Right forelimb (tissue), 1 donor: ENCODE results near the gene C2orf68.
"Not testable (repeated sequence)": the region's sequence is repeated elsewhere in the genome, so short reads cannot be mapped to it uniquely, and the experiment has no call there.

Experiments
- DNase-seq: peaks from one replicate; pipeline ENCODE4 v3.0.0-alpha.2; 2018

Gene C2orf68

DNA sequence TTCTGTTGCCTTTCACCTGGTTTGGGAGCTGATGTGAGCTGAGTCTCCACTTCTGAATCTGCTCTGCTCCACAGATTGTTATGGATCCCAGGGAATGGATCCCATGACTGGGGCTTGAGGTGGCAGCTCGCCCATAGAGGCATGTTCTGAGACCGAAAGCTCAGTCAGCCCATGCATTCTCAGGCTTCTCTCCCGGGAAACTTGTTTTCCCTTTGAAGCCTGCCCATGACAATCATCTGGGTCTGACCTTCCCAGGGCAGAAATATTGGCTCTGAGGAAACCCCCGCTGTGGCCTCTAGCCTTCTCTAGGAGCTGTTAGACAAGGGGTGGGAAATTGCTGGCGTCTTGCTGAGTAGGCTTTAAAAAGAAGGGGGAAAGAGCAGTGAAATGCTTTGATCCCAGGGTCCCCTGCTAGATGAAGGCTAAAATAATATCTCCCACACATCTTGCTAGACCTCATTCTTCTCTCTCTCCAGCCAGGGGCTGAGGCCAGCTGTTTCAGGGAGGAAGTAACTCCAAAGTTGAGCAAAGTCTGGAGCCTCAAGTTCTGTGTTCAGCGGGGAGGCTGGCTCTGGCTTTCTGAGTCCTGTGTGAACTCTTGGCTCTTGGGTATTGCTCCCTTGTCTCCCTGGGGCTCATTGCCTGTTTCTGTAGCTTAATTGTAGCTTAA lies 32.5 kb downstream of the C2orf68 start:
- no peak for DNase-seq

DNA sequence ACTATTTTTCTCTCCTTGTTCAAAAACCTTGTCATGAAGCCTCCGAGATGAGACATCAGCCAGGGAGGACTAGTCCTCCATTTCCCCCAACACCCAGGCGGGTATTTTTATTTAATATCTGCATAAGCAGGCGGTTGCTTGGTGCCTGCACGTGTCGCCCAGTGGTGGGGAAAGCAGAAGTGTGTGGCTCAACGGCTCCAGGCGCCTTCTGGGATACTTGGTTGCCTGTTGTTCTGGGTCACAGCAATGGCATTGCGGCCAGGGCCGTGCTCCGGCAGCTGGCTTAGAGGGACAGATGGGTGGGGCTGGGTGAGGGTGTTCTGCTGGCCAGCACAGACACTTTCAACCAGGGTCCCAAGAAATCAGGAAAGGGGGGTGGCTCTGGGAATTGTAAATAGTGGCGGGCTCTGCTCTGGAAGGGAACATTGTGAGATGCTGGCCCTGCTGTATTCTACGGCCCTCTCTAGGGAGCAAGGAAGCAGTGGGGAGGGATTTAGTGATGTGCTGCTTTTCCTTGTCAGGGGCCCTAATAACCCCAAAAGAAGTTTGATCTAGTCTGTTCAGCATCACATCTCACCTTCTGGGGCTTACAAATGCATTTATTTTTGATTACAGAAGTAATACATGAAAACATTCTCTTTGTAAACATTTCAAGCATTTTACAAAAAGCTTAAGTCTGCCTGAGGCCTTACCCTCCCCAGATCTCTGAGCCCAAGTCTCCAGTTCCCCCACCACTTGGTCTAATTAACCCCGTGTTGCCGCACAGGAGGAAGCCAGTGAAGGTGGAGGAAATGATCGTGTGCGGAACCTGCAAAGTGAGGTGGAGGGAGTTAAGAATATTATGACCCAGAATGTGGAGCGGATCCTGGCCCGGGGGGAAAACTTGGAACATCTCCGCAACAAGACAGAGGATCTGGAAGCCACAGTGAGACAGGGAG lies 33.4 kb downstream of the C2orf68 start:
- DNase-seq, result no peak

DNA sequence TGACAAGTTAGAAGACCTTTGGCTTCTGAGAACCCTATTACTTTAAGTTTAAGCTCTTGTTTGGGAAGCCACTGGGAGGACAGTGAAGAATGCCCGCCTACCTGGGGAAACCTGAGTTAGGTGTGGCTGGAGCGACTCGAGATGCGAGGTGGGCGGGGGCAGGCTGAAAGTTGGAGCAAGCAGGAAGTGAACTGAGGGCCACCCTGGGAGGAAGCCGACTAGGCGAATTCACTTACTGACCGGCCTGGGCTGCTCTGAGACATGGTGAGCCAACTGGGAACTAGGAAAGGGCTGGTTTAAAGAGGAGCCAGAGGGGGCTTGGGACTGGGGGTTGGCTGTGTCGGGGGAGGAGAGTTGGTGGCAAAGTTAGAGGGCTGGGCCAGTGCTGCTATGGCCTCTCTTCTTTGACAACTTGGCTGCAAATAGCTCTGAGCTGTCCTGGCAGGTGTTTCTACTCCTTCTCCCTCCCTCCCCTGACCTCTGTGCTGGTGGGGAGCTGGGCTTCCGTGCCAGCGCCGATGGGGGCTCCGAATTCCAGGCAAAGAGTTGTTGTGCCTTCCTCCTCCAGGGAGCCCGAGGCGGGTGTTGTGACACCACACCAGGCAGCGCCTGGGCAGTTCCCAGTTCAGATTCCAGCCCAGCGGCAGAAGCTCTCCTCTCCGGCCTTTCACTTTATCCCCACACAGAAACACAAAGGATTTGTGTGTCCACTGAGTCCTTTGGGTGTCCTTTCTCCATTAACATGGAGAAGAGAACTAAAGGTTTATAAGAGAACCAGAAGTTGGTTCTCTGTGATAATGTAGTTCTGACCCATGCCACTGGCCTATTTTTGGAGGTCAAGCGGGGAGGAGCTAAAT lies 34.3 kb downstream of the C2orf68 start, which contains the start of gene VAMP8:
VAMP8 (plus strand) TSS at position 201 of the 857 bp plus-strand sequence; CDS start at position 262, 61 bp downstream.
- no peak for DNase-seq

DNA sequence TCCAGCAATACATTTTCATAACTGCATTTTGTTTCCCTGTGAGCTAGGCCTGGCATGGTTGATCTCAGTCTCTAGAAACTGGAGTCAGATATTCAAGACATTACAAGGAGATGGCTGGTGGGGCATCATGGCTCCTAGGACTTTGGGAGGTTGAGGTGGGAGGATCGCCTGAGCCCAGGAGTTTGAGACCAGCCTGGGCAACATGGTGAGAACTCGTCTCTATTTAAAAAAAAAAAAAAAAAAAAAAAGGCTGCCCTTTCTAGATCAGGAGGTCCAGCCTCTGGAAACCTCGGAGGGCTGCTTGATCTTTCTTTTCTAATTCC lies 34.8 kb downstream of the C2orf68 start:
- DNase-seq, result no peak

DNA sequence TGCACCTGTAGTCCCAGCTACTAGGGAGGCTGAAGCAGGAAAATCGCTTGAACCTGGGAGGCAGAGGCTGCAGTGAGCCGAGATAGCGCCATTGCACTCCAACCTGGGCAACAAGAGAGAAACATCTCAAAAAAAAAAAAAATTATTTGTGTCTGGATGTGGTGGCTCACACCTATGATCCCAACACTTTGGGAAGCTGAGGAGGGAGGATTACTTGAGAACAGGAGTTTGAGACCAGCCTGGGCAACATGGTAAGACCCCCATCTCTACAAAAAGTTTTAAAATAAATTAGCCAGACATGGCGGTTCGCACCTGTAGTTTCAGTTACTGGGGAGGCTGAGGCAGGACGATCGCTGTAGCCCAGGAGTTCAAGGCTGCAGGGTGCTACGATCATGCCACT lies 36.1 kb downstream of the C2orf68 start:
- no peak for DNase-seq

DNA sequence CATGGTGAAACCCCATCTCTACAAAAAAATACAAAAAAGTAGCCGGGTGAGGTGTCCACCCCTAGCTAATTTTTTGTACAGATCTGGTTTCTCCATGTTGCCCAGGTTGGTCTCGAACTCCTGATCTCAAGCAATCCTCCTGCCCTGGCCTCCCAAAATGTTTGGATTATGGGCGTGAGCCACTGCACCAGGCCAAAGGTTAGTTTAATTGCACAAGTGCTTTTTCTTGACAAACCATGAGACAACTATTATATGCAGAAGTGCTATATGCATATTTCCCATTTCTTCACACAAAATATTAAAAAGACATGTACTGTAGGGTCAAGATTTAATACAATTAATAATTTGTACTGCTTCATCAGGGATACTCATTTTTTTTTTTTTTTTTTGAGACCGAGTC lies 45.6 kb downstream of the C2orf68 start:
- no peak for DNase-seq

DNA sequence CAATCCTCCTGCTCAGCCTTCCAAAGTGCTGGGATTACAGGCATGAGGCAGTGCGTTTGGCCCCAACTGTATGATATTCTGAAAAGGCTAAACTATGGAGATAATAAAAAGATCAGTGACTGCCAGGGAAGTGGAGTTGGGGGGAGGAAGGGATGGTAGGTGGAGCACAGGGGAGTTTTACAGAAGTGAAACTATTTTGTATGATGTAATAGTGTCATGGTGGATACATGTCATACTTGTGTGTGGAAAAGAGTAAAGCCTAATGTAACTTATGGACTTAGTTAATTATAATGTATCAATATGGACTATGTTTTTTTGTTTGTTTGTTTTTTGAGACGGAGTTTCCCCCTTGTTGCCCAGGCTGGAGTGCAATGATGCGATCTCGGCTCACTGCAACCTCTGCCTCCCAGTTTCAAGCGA lies 47.7 kb downstream of the C2orf68 start:
- DNase-seq, result no peak

DNA sequence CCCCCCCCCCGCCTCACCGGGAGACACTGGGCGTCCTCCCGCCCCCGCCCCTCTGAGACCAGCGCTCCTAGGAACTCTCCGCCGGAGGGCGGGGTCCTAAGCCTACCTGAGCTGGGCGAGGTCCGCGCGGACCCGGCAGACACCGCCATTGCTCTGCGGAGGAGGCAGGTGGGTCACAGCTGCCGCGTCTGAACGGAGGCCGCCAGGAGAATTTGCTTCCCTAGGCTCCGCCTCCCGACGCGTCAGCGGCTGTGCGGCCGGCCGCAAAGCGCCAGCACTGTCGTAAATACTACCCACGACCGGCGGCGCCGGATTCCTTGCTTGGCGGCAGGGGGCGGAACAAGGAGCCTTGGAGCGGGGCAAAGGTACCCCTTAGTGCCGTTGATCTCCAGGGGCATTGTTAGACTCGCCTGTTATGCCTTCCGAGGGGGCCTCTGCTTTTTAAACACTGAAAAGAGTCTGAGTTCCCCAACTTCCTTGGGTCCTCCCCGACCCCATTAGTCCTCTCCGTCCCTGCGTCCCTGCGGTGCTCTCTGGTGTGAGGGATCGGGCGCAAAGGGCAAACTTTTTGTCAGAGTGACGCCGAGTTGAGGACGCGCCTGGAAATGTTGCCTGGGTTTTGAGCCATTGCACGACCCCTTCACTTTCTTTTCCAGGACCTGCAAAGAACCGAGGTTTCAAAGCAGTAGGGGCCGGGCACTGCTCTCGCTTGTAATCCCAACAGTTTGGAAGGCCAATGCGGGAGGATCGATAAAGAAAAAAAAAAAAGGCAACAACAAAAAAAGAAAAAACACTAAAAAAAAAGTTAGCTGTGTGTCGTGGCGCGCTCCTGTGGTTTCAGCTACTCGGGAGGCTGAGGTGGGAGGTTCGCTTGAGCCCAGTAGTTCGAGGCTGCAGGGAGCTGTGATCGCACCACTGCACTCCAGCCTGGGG lies 50.3 kb downstream of the C2orf68 start, which contains the start of gene GGCX:
GGCX (minus strand) TSS at position 214 of the 933 bp plus-strand sequence; CDS start at position 149, 65 bp downstream.
- peak; percentile 96 for DNase-seq

DNA sequence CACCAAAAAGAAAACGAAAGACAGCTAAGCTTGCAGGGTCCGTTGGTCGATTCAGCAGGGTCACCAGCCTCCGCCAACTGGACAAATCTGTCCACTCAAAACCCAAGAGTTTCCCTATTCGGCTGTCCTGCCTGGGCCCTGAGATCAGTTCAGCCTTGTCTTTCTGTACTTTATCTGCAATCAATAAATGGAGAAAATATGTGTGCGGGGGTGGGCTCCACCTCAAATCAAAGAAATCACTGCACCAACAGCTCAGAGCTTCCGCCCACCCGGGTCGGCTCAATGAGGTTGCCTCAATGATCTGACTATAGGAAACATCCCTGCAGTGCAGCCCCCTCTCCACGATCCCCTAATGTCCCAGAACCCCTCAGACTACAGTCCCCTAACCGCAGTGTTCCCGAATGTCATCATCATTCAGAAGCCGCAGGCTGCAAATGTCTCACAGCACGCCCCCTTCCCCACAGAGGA lies 51.0 kb downstream of the C2orf68 start:
- no peak for DNase-seq

DNA sequence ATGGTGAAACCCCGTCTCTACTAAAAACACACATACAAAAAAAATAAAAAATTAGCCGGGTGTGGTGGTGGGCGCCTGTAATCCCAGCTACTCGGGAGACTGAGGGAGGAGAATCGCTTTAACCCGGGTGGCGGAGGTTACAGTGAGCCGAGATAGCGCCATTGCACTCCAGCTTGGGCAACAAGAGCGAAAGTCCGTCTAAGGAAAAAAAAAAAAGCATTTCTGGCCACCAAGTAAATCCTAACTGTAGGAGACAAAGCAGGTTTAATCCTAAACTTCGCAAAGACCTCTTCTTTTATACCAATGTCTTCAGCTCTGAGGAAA lies 51.5 kb downstream of the C2orf68 start:
- not testable (repeated sequence) for DNase-seq

DNA sequence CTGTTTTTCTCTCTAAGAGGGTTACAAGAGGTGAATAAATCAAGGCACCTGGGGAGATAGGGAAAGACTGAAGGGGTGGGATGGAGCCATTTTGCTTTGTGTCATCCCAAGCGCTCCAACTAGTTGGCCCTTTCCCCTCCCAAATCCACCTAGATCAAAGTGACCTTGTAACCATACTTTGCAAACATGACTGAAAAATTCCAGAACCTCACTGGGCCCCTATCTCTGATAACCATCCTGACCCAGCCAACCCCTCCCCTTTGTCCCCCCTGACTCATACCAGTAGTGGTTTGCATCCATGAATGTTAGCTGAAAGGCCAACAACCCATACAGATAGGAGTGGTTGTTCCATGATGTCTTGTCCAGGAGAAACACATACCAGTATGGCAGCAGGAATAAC lies 53.7 kb downstream of the C2orf68 start:
- DNase-seq, result no peak

DNA sequence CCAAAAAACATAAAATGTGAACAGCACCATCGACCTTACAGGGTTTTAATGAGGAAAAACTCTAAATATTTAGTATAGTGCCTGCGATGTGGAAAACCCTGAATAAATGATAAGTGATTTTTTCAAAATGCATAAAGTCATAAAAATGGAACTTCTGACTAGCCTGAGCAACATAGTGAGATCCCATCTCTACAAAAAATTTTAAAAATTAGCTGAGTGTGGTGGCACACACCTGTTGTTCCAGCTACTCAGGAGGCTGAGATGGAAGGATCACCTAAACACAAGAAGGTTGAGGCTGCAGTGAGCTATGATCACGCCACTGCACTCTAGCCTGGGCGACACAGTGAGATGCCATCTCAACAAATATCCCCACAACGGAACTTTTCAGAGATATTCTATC lies 54.7 kb downstream of the C2orf68 start:
- DNase-seq, result no peak
